ENCODE measurements around the gene P3H1. TPM values are rescaled to one million over a fixed set of nuclear protein-coding genes. Genes with fewer than 3 reads are reported as not detected.

Gene P3H1
- total RNA-seq, 1 experiment from 2014 or later, result 57.8 TPM

GRCh38 chr1:42746436-42747105 lies 20.3 kb downstream of the P3H1 start:
- no TSS peak for BruUV-seq (replicated peaks)
- TF ChIP-seq, protein P1, sequence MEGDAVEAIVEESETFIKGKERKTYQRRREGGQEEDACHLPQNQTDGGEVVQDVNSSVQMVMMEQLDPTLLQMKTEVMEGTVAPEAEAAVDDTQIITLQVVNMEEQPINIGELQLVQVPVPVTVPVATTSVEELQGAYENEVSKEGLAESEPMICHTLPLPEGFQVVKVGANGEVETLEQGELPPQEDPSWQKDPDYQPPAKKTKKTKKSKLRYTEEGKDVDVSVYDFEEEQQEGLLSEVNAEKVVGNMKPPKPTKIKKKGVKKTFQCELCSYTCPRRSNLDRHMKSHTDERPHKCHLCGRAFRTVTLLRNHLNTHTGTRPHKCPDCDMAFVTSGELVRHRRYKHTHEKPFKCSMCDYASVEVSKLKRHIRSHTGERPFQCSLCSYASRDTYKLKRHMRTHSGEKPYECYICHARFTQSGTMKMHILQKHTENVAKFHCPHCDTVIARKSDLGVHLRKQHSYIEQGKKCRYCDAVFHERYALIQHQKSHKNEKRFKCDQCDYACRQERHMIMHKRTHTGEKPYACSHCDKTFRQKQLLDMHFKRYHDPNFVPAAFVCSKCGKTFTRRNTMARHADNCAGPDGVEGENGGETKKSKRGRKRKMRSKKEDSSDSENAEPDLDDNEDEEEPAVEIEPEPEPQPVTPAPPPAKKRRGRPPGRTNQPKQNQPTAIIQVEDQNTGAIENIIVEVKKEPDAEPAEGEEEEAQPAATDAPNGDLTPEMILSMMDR (conservative IDR thresholded peaks at IDR 0.05; ENCODE audit: low read depth, low read length), result no peak
- no peak for TF ChIP-seq EZH2 (IDR thresholded peaks at IDR 0.05; ENCODE audit: borderline replicate concordance, low read depth, low read length, poor library complexity, severe bottlenecking)

DNA sequence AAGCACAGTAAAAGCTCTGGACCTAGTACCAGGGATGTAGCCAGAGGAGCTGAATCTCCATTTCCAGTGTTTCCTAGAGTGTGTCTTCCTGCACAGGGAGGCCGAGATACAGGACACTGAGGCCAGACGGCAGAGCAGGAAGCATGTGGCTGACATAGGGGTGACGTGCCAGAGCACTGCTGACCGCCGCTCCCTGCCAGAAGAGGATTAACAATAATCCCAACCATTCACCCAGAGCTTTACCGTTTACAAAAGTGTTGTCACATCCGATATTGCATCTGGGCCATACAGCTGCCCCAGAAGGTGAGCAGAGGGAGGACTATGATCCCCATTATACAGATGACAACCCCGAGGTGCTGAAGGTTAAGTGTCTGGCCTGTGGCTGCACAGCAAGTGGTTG lies 21.0 kb downstream of the P3H1 start:
- Histone ChIP-seq H3K27me3 (replicated peaks; ENCODE audit: insufficient read depth, low read depth, low read length, poor library complexity) (no peaks in the 10 kb centered on the region), H3K4me3 (ENCODE audit: low read depth, low read length, poor library complexity, severe bottlenecking) (no peak overlapping the region), H3K9me3 (ENCODE audit: low read depth, low read length, poor library complexity, severe bottlenecking) (no peaks in the 10 kb centered on the region), H3K27ac (ENCODE audit: low read depth, low read length, poor library complexity, severe bottlenecking) (no peak overlapping the region), H3K4me1 (ENCODE audit: insufficient read depth, low read length, poor library complexity, severe bottlenecking) (peaks cover 2% of the 10 kb centered on the region), H3K36me3 (ENCODE audit: insufficient read depth, low read length, poor library complexity, severe bottlenecking) (peaks cover 35% of the 10 kb centered on the region)
- TF ChIP-seq, protein P1 (conservative IDR thresholded peaks at IDR 0.05; ENCODE audit: low read depth, low read length), result no peak
- TF ChIP-seq EZH2 (IDR thresholded peaks at IDR 0.05; ENCODE audit: borderline replicate concordance, low read depth, low read length, poor library complexity, severe bottlenecking), result no peak
- no TSS peak for BruUV-seq (replicated peaks)
- ChIA-PET CTCF (interaction anchor here (1.4 kb wide), 1 partner anchor 168 kb away, joined by 6 read pairs; no protein-coding TSS in a partner anchor), POLR2A (ENCODE audit: low non-redundant PET) (no interaction called here)
- no peak for DNase-seq (ENCODE audit: low spot score)
- intact Hi-C loops (cut with micrococcal nuclease; ENCODE audit: unreplicated experiment), result loop anchor here (10.0 kb wide), 1 partner anchor 401 kb away; no protein-coding TSS in a partner anchor

More at GRCh38 chr1:42746436-42747105, 20.3 kb downstream of the P3H1 start:
- H3K27ac ChIP-seq (ENCODE audit: low read depth, low read length, poor library complexity, severe bottlenecking), result no peak overlapping the region
- H3K4me1 ChIP-seq (ENCODE audit: insufficient read depth, low read length, poor library complexity, severe bottlenecking), result no peaks in the 10 kb centered on the region
- ChIA-PET POLR2A (ENCODE audit: low non-redundant PET) (no interaction called here), CTCF (interaction anchor here (1.4 kb wide), 1 partner anchor 168 kb away, joined by 6 read pairs; no protein-coding TSS in a partner anchor)
- H3K9me3 ChIP-seq (ENCODE audit: low read depth, low read length, poor library complexity, severe bottlenecking), result no peaks in the 10 kb centered on the region
- H3K4me3 ChIP-seq (ENCODE audit: low read depth, low read length, poor library complexity, severe bottlenecking), result no peak overlapping the region
- intact Hi-C loops (cut with micrococcal nuclease; ENCODE audit: unreplicated experiment), result loop anchor here (1.0 to 10.0 kb wide), 2 partner anchors 168 to 402 kb away; no protein-coding TSS in a partner anchor
- peaks cover 35% of the 10 kb centered on the region for H3K36me3 ChIP-seq (ENCODE audit: insufficient read depth, low read length, poor library complexity, severe bottlenecking)
- H3K27me3 ChIP-seq (replicated peaks; ENCODE audit: insufficient read depth, low read depth, low read length, poor library complexity), result no peaks in the 10 kb centered on the region
- DNase-seq (ENCODE audit: low spot score), result no peak

GRCh38 chr1:42744148-42744413 lies 22.7 kb downstream of the P3H1 start:
- Histone ChIP-seq H3K27me3 (replicated peaks; ENCODE audit: insufficient read depth, low read depth, low read length, poor library complexity) (no peaks in the 10 kb centered on the region), H3K4me3 (ENCODE audit: low read depth, low read length, poor library complexity, severe bottlenecking) (no peak overlapping the region), H3K27ac (ENCODE audit: low read depth, low read length, poor library complexity, severe bottlenecking) (no peak overlapping the region), H3K4me1 (ENCODE audit: insufficient read depth, low read length, poor library complexity, severe bottlenecking) (peaks cover 11% of the 10 kb centered on the region), H3K36me3 (ENCODE audit: insufficient read depth, low read length, poor library complexity, severe bottlenecking) (peaks cover 24% of the 10 kb centered on the region), H3K9me3 (ENCODE audit: low read depth, low read length, poor library complexity, severe bottlenecking) (no peaks in the 10 kb centered on the region)
- ChIA-PET CTCF (no interaction called here), POLR2A (ENCODE audit: low non-redundant PET) (no interaction called here)
- intact Hi-C loops (cut with micrococcal nuclease; ENCODE audit: unreplicated experiment), result loop anchor here (10.0 kb wide), 1 partner anchor 399 kb away; no protein-coding TSS in a partner anchor
- no peak for TF ChIP-seq EZH2 (IDR thresholded peaks at IDR 0.05; ENCODE audit: borderline replicate concordance, low read depth, low read length, poor library complexity, severe bottlenecking)
- TF ChIP-seq, protein P1 (conservative IDR thresholded peaks at IDR 0.05; ENCODE audit: low read depth, low read length), result no peak
- no TSS peak for BruUV-seq (replicated peaks)
- DNase-seq (ENCODE audit: low spot score), result no peak
